GM12878 (cell line): ENCODE results near the gene GCC1. TPM values are rescaled to one million over a fixed set of nuclear protein-coding genes. Genes with fewer than 3 reads are reported as not detected.

Source experiments
- ATAC-seq: fragments of 200-7000 bp; cut with Tn5 transposase; 3 replicates; pipeline ENCODE4 v1.9.1; 2020; ENCODE audit warnings: mild to moderate bottlenecking, moderate library complexity
- BruUV-seq: library from RNA; stranded (reverse); fragments of 400-500 nt; replicated peaks from 2 replicates; lab custom pipeline; 2021; lab: Mats Ljungman, UMichigan
- CTCF ChIA-PET: fragments of 300-600 bp; sonication (Branson Sonifier 250); formaldehyde crosslinking; extraction: SDS; loops from one replicate; lab custom pipeline; 2021; ENCODE audit warnings: inconsistent platforms; lab: Yijun Ruan, JAX
- POLR2A ChIA-PET: fragments of 350-600 bp; formaldehyde crosslinking; extraction: SDS; loops from one replicate; lab custom pipeline; 2021; ENCODE audit warnings: inconsistent platforms; lab: Charles Lee
- RAD21 ChIA-PET: fragments of 300-600 bp; sonication (Branson Sonifier 250); formaldehyde crosslinking; loops from one replicate; lab custom pipeline; 2023; ENCODE audit warnings: antibody characterized with exemption; ENCODE audit not compliant: unreplicated experiment; lab: Charles Lee
- SMC1A ChIA-PET: fragments of 300-600 bp; sonication (Branson Sonifier 250); formaldehyde crosslinking; loops from one replicate; lab custom pipeline; 2023; ENCODE audit not compliant: unreplicated experiment, uncharacterized antibody; lab: Charles Lee
- DNase-seq: peaks from one replicate; pipeline ENCODE4 v3.0.0-alpha.2; 2011; ENCODE audit warnings: low read depth, low spot score
- FAIRE-seq: peaks from 3 replicates; lab custom pipeline; 2011; peaks lifted over from hg19 to GRCh38; lab: Jason Lieb, UNC
- H2AFZ ChIP-seq: 2 replicates; pipeline ENCODE4 v1.6.0; 2011; ENCODE audit warnings: low read depth, low read length, control low read depth; ENCODE audit not compliant: control insufficient read depth
- H3K27ac ChIP-seq: 2 replicates; pipeline ENCODE4 v1.5.1; 2011; ENCODE audit warnings: control low read depth; ENCODE audit not compliant: control insufficient read depth, insufficient read depth
- H3K27me3 ChIP-seq, 2 experiments: replicated peaks in 1 of 2; 2 replicates each; pipeline versions ENCODE4 v1.6.0 to v1.6.1; 2011; ENCODE audit warnings: low read length in 1 of 2; ENCODE audit not compliant: control insufficient read depth in 2 of 2, insufficient read depth in 2 of 2
- H3K36me3 ChIP-seq, 2 experiments: 2 replicates each; pipeline ENCODE4 v1.5.1; 2011; ENCODE audit warnings: low read length in 1 of 2; ENCODE audit not compliant: control insufficient read depth in 2 of 2, insufficient read depth in 2 of 2
- H3K4me1 ChIP-seq: 2 replicates; pipeline ENCODE4 v1.6.1; 2011; ENCODE audit warnings: mild to moderate bottlenecking, low read length, moderate library complexity, mixed read lengths; ENCODE audit not compliant: control insufficient read depth, insufficient read depth
- H3K4me2 ChIP-seq: 2 replicates; pipeline ENCODE4 v1.6.0; 2011; ENCODE audit warnings: control low read depth; ENCODE audit not compliant: control insufficient read depth, insufficient read depth
- H3K4me3 ChIP-seq: fragments of 200-600 bp; sonication (generic); 2 replicates; pipeline ENCODE4 v1.5.1; 2016
- H3K79me2 ChIP-seq: 2 replicates; pipeline ENCODE4 v1.6.0; 2011; ENCODE audit warnings: low read length; ENCODE audit not compliant: control insufficient read depth, insufficient read depth
- H3K9ac ChIP-seq: 2 replicates; pipeline ENCODE4 v1.8.0; 2011; ENCODE audit warnings: low read length, control low read depth, mixed read lengths; ENCODE audit not compliant: control insufficient read depth, insufficient read depth
- H3K9me3 ChIP-seq: replicated peaks from 3 replicates; pipeline ENCODE4 v1.5.1; 2011; ENCODE audit warnings: mild to moderate bottlenecking, low read length; ENCODE audit not compliant: control insufficient read depth, insufficient read depth
- H4K20me1 ChIP-seq: 2 replicates; pipeline ENCODE4 v1.6.0; 2011; ENCODE audit not compliant: control insufficient read depth, insufficient read depth
- IKZF1 ChIP-seq: fragments of 450-650 bp; conservative IDR thresholded peaks from 2 replicates; pipeline ENCODE4 v1.6.1; 2017; ENCODE audit warnings: antibody characterized with exemption, mild to moderate bottlenecking
- IKZF2 ChIP-seq, 2 experiments: fragments of 450-650 bp; IDR thresholded peaks; 2 replicates each; pipeline ENCODE4 v1.6.1; 2017; ENCODE audit warnings: mild to moderate bottlenecking in 2 of 2, moderate library complexity in 2 of 2
- LARP7 ChIP-seq: fragments of 450-650 bp; IDR thresholded peaks from 2 replicates; pipeline ENCODE4 v1.6.1; 2017; ENCODE audit warnings: mild to moderate bottlenecking
- NR2C2 ChIP-seq: IDR thresholded peaks from 2 replicates; pipeline ENCODE4 v1.6.1; 2011; ENCODE audit warnings: borderline replicate concordance, low read depth; ENCODE audit not compliant: control insufficient read depth, insufficient read length
- RUNX3 ChIP-seq: IDR thresholded peaks from 2 replicates; pipeline ENCODE4 v1.6.1; 2012; ENCODE audit warnings: low read length, inconsistent platforms
- SIN3A ChIP-seq: IDR thresholded peaks from 2 replicates; pipeline ENCODE4 v1.6.1; 2012; ENCODE audit warnings: low read depth, low read length, improper control_type of control experiment
- SPI1 ChIP-seq: IDR thresholded peaks from 2 replicates; pipeline ENCODE4 v1.6.1; 2011; ENCODE audit warnings: low read depth, mild to moderate bottlenecking, low read length, moderate library complexity, borderline replicate concordance; ENCODE audit not compliant: insufficient read depth
- WGBS: methylation state at CpG from one replicate; pipeline ENCODE4 v1.1.6; 2016; ENCODE audit warnings: low lambda C conversion rate; ENCODE audit not compliant: insufficient replicate concordance, insufficient coverage; ENCODE audit errors: missing lambda C conversion rate; 5-methylcytosine and 5-hydroxymethylcytosine counted together
- in situ Hi-C: fragments of 300-500 bp; cut with MboI; formaldehyde crosslinking; loops from 9 replicates; pipeline ENCODE4 v1.14.3; 2018; ENCODE audit warnings: mixed read lengths
- intact Hi-C: fragments of 100-400 bp; cut with micrococcal nuclease; formaldehyde crosslinking; loops from one replicate; pipeline ENCODE4 v1.14.2; 2022; ENCODE audit not compliant: unreplicated experiment
- polyA plus RNA-seq, 11 experiments: library from polyadenylated mRNA; depleted of rRNA in 4 of 11; unstranded in 6 of 11; stranded (reverse) in 5 of 11; fragments of >200 nt; fragmentation: Nextera tagmentation in 4 of 11; fragmentation: Illumina TruSeq in 1 of 11; extraction: Ambion mirVana in 4 of 11; extraction: Trizol in 1 of 11; gene quantifications; 1 replicate in 1 of 11; 2 replicates in 10 of 11; pipeline versions ENCODE4 v1.2.1 to v1.2.3, GENCODE V29; 2011 to 2016; ENCODE audit warnings: inconsistent platforms in 2 of 11, missing spikeins in 2 of 11, low read depth in 1 of 11
- total RNA-seq, 4 experiments: library from RNA; depleted of rRNA in 3 of 4; stranded (reverse); fragments of >200 nt in 3 of 4; fragmentation: Illumina TruSeq in 1 of 4; extraction: Trizol in 1 of 4; gene quantifications; 2 replicates each; pipeline versions ENCODE4 v1.2.1 to v1.2.3, GENCODE V29; 2013 to 2021
- TF ChIP-seq, protein P1 (sequence below): fragments of 450-650 bp; IDR thresholded peaks from 2 replicates; pipeline ENCODE4 v1.6.1; 2017; ENCODE audit warnings: borderline replicate concordance
- TF ChIP-seq, protein P2 (sequence below): fragments of 450-650 bp; IDR thresholded peaks from 2 replicates; pipeline ENCODE4 v1.6.1; 2018; ENCODE audit warnings: borderline replicate concordance, mild to moderate bottlenecking; ENCODE audit not compliant: partially characterized antibody

Gene GCC1
- total and polyA plus RNA-seq, 10 of the 15 experiments (the other 5 are each of a cell fraction or from before 2014, with no cell fraction given), result 1.8 to 17.2 (median 9.0) TPM

DNA sequence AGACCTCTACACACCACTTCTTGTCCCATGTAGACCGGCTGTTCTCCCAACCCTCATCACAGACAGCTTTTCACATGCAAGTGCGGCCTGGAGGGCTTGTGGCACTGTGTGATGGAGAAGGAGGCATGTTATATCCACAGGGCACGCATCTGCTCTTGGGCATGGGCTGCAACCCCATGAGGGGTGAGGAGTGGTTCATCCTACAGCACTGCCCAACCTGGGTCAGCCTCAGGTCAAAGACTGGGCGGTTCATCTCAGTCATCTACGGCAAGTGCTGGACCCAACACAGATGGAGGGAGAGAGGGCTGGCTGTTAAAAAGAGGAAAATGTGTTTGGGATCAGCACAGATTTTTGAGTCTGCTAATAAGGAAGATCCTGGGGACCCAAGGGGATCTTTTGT is 10.3 kb upstream of the GCC1 start:
- no peak for TF ChIP-seq IKZF2 (IDR thresholded peaks at IDR 0.05)
- no peak for TF ChIP-seq LARP7
- TF ChIP-seq NR2C2, result no peak
- TF ChIP-seq, protein P1, sequence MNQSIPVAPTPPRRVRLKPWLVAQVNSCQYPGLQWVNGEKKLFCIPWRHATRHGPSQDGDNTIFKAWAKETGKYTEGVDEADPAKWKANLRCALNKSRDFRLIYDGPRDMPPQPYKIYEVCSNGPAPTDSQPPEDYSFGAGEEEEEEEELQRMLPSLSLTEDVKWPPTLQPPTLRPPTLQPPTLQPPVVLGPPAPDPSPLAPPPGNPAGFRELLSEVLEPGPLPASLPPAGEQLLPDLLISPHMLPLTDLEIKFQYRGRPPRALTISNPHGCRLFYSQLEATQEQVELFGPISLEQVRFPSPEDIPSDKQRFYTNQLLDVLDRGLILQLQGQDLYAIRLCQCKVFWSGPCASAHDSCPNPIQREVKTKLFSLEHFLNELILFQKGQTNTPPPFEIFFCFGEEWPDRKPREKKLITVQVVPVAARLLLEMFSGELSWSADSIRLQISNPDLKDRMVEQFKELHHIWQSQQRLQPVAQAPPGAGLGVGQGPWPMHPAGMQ, result no peak
- no peak for FAIRE-seq
- SMC1A ChIA-PET, result no interaction called here
- peaks cover 0 to 3% of the 10 kb centered on the region in 2 experiments; a peak in 2 of 4 replicates for H3K36me3 ChIP-seq
- WGBS, result 68% methylated on average over 5 of the region's 5 CpGs
- no peaks in the 10 kb centered on the region for H3K4me1 ChIP-seq
- no TSS peak for BruUV-seq
- H2AFZ ChIP-seq, result no peak overlapping the region
- H3K4me2 ChIP-seq, result no peak overlapping the region
- in situ Hi-C loops, result no loop called here
- H3K79me2 ChIP-seq, result no peaks in the 10 kb centered on the region
- CTCF ChIA-PET, result interaction anchor here (1.5 kb wide), 1 partner anchor 15 kb away, joined by 3 read pairs; no protein-coding TSS in a partner anchor
- H3K27me3 ChIP-seq, result no peaks in the 10 kb centered on the region
- H3K9ac ChIP-seq, result no peak overlapping the region
- RAD21 ChIA-PET, result no interaction called here
- no peak overlapping the region for H3K4me3 ChIP-seq
- no peak for ATAC-seq
- intact Hi-C loops, result no loop called here
- H4K20me1 ChIP-seq, result no peaks in the 10 kb centered on the region
- no peak overlapping the region for H3K27ac ChIP-seq
- H3K9me3 ChIP-seq, result no peaks in the 10 kb centered on the region
- no peak for DNase-seq
- POLR2A ChIA-PET, result no interaction called here

GRCh38 chr7:127594490-127594889 is 9.1 kb upstream of the GCC1 start:
- Histone ChIP-seq H3K79me2 (no peaks in the 10 kb centered on the region), H3K9ac (no peak overlapping the region), H3K4me1 (no peaks in the 10 kb centered on the region), H3K4me3 (no peak overlapping the region), H3K9me3 (no peaks in the 10 kb centered on the region), H3K36me3 (peaks cover 0 to 3% of the 10 kb centered on the region in 2 experiments; a peak in 2 of 4 replicates), H3K27me3 (no peaks in the 10 kb centered on the region), H3K4me2 (no peak overlapping the region), H4K20me1 (no peaks in the 10 kb centered on the region), H3K27ac (no peak overlapping the region), H2AFZ (no peak overlapping the region)
- POLR2A ChIA-PET, result no interaction called here
- in situ Hi-C loops, result no loop called here
- no TSS peak for BruUV-seq
- RAD21 ChIA-PET, result no interaction called here
- ATAC-seq (peak; percentile 68), DNase-seq (no peak), FAIRE-seq (no peak)
- SMC1A ChIA-PET, result no interaction called here
- TF ChIP-seq SPI1, result peak; percentile 31; the same call in 1 of the 2 replicates
- peak; percentile 30 to 36; a peak in 2 of 4 replicates for TF ChIP-seq IKZF2 (IDR thresholded peaks at IDR 0.05)
- peak; percentile 37 for TF ChIP-seq IKZF1
- TF ChIP-seq, protein P2, sequence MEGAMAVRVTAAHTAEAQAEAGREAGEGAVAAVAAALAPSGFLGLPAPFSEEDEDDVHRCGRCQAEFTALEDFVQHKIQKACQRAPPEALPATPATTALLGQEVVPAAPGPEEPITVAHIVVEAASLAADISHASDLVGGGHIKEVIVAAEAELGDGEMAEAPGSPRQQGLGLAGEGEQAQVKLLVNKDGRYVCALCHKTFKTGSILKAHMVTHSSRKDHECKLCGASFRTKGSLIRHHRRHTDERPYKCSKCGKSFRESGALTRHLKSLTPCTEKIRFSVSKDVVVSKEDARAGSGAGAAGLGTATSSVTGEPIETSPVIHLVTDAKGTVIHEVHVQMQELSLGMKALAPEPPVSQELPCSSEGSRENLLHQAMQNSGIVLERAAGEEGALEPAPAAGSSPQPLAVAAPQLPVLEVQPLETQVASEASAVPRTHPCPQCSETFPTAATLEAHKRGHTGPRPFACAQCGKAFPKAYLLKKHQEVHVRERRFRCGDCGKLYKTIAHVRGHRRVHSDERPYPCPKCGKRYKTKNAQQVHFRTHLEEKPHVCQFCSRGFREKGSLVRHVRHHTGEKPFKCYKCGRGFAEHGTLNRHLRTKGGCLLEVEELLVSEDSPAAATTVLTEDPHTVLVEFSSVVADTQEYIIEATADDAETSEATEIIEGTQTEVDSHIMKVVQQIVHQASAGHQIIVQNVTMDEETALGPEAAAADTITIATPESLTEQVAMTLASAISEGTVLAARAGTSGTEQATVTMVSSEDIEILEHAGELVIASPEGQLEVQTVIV, result no peak
- no peak for TF ChIP-seq SIN3A
- peak; percentile 37 for TF ChIP-seq RUNX3
- intact Hi-C loops, result no loop called here
- WGBS, result 0% methylated on average over 1 of the region's 1 CpG
- CTCF ChIA-PET, result interaction anchor here (1.5 to 2.0 kb wide), 2 partner anchors 10 to 14 kb away, joined by 3 to 4 read pairs; no protein-coding TSS in a partner anchor
